Fibroblast of pulmonary artery (primary cell): ENCODE measurements around the gene ZBTB25.

Source experiments
- DNase-seq: peaks from one replicate; pipeline ENCODE4 v3.0.0-alpha.2; 2010; ENCODE audit warnings: low read depth
- H3K4me3 ChIP-seq: replicated peaks from 2 replicates; pipeline ENCODE4 v1.5.1; 2011; ENCODE audit warnings: low read depth, mild to moderate bottlenecking, control low read depth, low read length, moderate library complexity
- CTCF ChIP-seq: IDR thresholded peaks from 2 replicates; pipeline ENCODE4 v1.5.1; 2011; ENCODE audit warnings: mild to moderate bottlenecking, control low read depth, low read length, inconsistent platforms; ENCODE audit errors: missing control alignments

Gene ZBTB25

GRCh38 chr14:64515053-64515452 lies 11.4 kb upstream of the ZBTB25 start:
- DNase-seq, result no peak
- no peak overlapping the region for H3K4me3 ChIP-seq
- no peak for TF ChIP-seq CTCF

DNA sequence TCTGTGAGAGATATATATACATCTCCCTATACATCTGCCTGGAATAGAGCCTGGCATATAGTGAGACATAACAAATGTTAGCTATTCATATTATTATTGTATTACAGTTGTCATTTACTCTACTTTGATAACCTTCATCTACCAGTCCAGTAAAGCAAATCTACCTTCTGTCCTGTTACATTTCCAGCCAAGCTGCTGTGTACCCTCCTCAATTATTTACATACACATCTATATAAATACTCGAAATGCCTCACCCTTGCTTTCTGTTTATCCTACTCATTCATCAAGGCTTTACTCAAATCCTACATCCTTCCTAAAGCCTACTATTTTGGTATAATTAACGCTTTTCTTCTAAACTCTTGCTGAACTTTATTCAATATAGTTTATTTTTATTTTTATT lies 9.6 kb upstream of the ZBTB25 start:
- no peak for DNase-seq
- TF ChIP-seq CTCF, result no peak
- no peak overlapping the region for H3K4me3 ChIP-seq

DNA sequence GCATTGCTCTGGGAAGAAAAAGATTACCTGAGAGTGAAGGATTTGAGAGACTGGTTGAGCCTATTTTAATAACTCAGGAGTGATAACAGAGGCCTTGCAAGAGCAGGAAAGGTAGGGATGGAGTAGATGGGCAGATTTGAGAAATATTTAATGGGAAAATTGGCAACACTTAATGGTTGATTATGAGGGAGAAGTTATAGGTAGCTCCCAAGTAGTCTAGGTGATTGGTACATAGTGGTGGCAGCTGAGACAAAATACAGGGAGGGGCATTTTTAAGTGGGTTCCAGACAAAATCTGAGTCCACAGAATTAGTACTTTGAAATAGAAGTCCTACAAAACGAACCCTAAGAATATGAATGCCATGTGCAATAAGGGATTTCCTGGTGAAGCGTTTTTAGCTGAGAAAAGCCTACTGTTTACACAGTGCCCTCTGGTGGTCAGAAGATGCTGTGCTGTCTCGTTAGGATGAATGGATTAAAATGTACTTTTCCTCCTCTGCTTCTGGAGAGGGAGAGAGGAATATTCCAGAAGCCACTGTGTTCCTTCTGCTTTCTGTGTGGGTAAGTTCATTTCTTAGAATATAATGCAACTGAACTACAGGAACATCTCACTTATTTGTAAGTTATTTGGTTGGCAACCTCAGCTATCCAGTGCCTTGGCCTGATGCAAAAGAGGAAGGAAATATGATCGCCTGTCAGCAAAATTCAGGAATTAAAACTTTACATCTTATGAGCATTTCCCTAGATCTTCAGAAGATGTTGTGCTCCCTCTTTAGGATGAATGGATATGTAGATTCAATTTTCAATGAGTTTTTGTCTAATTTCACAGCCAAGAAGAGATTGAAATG lies 7.4 kb upstream of the ZBTB25 start:
- peak; percentile 82 for DNase-seq
- no peak overlapping the region for H3K4me3 ChIP-seq

DNA sequence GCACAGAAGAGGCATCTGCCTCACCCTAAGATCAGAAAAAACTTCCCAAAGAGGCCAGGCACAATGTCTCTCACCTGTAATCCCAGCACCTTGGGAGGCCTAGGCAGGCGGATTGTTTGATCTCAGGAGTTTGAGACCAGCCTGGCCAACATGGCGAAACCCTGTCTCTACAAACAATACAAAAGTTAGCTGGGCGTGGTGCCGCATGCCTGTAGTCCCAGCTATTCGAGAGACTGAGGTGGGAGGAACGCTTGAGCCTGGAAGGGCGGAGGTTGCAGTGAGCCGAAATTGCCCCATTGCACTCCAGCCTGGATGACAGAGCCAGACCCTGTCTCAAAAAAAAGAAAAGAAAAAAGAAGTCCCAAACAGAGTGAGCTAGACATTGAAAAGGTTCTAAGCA lies 5.4 kb upstream of the ZBTB25 start:
- H3K4me3 ChIP-seq, result no peak overlapping the region
- TF ChIP-seq CTCF, result no peak

More for the DNA sequence above, 7.4 kb upstream of the ZBTB25 start:
- peak; percentile 98 for TF ChIP-seq CTCF

GRCh38 chr14:64508215-64508776 lies 4.7 kb upstream of the ZBTB25 start:
- DNase-seq, result no peak
- no peak for TF ChIP-seq CTCF
- H3K4me3 ChIP-seq, result no peak overlapping the region

More for the DNA sequence above, 5.4 kb upstream of the ZBTB25 start:
- DNase-seq, result no peak

GRCh38 chr14:64507376-64508156 lies 3.9 kb upstream of the ZBTB25 start:
- peak overlapping the region; percentile 40 for H3K4me3 ChIP-seq
- TF ChIP-seq CTCF, result no peak
- no peak for DNase-seq
